Choroid plexus epithelial cell (primary cell): ENCODE data around the gene MACF1.
"Not testable (repeated sequence)": the region's sequence is repeated elsewhere in the genome, so short reads cannot be mapped to it uniquely, and the experiment has no call there.

ENCODE experiments used
- DNase-seq: peaks from one replicate; pipeline ENCODE4 v3.0.0-alpha.2; 2010; ENCODE audit warnings: low read depth
- H3K4me3 ChIP-seq: 2 replicates; pipeline ENCODE4 v1.5.1; 2011; ENCODE audit warnings: low read depth, mild to moderate bottlenecking, control low read depth, low read length, moderate library complexity
- TF ChIP-seq, protein P1 (sequence below): conservative IDR thresholded peaks from 2 replicates; pipeline ENCODE4 v1.5.1; 2011; ENCODE audit warnings: low read depth, mild to moderate bottlenecking, control low read depth, inconsistent platforms, low read length, moderate library complexity

The MACF1 gene

DNA sequence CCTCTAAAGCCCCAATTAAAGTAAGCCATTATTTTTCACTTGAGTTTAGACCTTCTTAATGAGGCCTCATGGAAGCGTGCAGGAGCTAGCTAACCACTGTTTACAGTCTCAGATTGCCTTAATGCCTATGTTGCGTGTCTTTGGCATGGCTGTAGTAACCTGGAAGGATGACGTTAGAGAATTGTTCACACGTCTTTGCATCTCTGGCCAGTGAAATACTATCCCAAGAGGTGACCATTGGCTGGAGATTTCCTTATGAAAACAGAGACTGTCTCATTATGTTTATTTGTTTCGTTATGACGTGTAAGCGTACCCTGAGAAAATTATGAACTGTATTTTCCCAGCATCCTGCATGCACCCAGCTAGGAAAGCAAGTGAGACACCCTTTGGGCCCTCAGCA lies 268.3 kb downstream of the MACF1 start:
- H3K4me3 ChIP-seq, result no peak overlapping the region
- DNase-seq, result peak; percentile 57
- TF ChIP-seq, protein P1, sequence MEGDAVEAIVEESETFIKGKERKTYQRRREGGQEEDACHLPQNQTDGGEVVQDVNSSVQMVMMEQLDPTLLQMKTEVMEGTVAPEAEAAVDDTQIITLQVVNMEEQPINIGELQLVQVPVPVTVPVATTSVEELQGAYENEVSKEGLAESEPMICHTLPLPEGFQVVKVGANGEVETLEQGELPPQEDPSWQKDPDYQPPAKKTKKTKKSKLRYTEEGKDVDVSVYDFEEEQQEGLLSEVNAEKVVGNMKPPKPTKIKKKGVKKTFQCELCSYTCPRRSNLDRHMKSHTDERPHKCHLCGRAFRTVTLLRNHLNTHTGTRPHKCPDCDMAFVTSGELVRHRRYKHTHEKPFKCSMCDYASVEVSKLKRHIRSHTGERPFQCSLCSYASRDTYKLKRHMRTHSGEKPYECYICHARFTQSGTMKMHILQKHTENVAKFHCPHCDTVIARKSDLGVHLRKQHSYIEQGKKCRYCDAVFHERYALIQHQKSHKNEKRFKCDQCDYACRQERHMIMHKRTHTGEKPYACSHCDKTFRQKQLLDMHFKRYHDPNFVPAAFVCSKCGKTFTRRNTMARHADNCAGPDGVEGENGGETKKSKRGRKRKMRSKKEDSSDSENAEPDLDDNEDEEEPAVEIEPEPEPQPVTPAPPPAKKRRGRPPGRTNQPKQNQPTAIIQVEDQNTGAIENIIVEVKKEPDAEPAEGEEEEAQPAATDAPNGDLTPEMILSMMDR, result no peak

DNA sequence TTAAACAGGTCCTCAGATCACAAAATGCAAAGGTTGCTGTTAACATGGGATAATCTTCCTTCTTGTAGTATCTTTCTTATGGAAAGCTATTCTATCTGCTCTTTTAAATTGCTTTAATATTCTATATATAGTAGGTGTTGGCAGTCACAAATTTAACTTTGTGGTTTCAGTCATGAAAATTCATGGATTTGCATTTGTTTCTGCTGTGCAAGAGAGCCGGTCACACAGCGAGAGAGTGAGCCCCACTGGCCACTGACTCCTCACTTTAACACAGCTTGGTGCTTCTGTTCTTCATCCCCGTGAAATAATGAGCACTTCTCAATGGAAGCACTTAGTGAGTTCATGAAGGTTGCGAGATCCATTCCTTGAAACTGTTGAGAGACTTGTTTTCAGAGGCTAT lies 268.8 kb downstream of the MACF1 start:
- TF ChIP-seq, protein P1, result no peak
- no peak overlapping the region for H3K4me3 ChIP-seq

DNA sequence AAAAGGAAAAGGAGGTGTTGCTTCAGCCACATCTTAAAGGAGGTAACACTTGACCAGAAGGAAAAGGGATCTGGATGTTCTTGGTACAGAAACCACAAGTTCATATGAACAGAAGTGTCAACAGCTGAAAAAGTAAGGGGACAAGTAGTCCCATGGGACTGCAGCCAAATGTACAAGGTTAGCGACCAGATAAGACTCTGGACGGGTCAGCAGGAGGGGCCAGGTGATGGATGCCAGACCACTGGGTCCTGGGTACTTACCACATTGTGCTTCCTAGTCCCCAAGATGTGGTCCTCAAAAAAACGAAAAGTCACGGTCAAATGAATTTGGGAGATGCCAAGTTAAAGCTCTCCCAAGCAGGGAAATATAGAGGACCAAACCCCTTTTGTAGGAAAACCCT lies 270.3 kb downstream of the MACF1 start:
- TF ChIP-seq, protein P1, result no peak
- no peak overlapping the region for H3K4me3 ChIP-seq
- DNase-seq, result no peak

More for the DNA sequence above, 268.8 kb downstream of the MACF1 start:
- no peak for DNase-seq

DNA sequence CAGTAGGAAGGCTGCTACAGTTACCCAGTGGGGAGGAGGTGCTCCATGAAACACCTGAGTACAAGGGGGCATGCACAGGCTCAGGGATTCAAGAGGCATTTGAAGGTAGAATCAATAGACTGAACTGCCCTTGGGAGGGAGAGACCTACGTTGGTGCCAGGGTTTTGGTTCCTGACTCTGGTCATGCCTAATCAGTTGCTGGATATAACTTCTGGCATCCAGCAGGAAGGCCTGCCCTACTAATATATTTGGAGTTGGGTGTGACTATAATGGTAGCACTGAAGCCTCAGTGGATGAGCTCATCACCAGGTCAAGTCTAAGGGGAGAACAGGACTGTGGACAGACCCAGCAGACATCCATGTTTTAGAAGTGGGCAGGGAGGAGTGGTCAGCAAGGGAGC lies 271.1 kb downstream of the MACF1 start:
- not testable (repeated sequence) for DNase-seq, H3K4me3 ChIP-seq

DNA sequence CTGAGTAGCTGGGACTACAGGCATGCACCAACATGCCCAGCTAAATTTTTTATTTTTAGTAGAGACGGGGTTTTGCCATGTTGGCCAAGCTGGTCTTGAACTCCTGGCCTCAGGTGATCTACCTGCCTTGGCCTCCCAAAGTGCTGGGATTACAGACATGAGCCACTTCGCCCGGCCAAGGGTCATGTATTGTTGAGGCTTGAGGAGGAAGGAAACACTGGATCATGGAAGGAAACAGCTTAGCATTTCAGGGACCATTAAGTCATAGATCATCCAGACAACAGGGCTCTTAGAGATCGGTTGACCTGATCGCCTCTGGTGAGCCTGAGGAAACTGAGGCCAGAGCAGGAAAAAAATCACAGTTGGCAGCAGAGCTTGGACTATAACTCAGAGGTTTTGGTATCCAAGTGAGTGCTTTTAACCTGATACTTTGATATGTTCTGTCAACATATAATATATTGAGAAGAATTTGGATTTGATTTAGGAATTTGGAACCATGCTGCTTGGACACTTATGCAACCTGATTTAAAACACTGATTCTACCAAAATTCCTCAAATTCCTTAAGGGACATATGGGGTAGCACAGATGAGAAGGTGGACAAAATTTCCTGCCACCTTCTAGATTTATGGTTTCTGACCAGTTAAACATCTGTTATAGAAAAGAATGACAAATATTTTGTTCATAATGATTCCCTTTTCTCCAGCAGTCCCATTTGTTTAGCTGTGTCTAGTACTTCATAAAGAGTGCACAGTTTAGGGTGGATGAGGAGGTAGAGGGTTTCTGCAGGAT lies 273.8 kb downstream of the MACF1 start:
- TF ChIP-seq, protein P1, result no peak
- no peak for DNase-seq
- no peak overlapping the region for H3K4me3 ChIP-seq

DNA sequence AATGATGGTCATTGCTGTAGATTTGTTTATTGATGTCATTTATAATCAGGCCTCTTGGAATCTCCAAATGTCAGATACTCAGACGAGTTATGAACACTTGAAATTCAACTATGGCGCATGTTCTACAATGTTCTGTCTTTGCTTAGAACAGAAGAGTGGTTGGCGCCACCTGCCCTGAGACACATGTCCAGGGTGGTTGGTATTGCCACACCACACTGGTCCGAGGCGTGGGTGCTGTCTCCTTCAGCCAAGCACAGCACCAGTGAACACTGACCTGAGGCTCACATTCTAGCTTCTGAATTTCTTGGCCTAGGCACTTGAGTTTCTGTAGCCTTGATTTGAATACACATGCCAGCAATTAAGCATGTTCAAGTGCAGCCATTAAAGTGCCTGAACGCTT lies 276.8 kb downstream of the MACF1 start:
- no peak for DNase-seq
- H3K4me3 ChIP-seq, result no peak overlapping the region
- TF ChIP-seq, protein P1, result no peak

DNA sequence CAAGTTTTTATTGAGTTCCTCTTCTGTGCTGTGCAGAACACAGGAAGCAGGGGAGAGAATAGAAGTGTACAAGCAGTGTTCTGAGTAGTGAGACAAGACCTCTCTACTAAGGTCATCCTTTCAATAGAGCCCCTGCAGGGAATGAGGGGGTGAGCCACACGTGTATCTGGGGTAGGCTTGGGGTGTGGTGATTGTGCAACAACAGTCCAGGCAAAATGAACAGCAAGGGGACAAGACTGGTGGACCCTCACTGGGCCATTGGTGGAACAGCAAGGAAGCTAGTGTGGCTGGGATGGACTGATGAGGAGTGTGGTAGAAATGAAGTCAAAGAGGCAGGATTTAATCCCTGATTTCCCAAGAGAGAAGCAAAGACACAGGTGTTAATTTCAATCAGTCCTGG lies 278.8 kb downstream of the MACF1 start:
- TF ChIP-seq, protein P1, result no peak
- DNase-seq, result no peak
- no peak overlapping the region for H3K4me3 ChIP-seq
